OCI-LY7 (cell line): ENCODE results near the gene KCNH6. TPM values are rescaled to one million over a fixed set of nuclear protein-coding genes. Genes with fewer than 3 reads are reported as not detected.

Experiments
- BruUV-seq: library from RNA; stranded (reverse); fragments of 400-500 nt; replicated peaks from 2 replicates; lab custom pipeline; 2021; lab: Mats Ljungman, UMichigan
- CTCF ChIA-PET: fragments of 300-600 bp; sonication (Branson Sonifier 250); formaldehyde crosslinking; loops from one replicate; lab custom pipeline; 2022; ENCODE audit warnings: antibody characterized with exemption; ENCODE audit not compliant: unreplicated experiment; lab: Charles Lee
- POLR2A ChIA-PET: fragments of 300-600 bp; sonication (Branson Sonifier 250); formaldehyde crosslinking; loops from one replicate; lab custom pipeline; 2022; ENCODE audit warnings: antibody characterized with exemption; lab: Charles Lee
- DNase-seq: peaks from one replicate; pipeline ENCODE4 v3.0.0-alpha.2; 2015; ENCODE audit warnings: low spot score
- H2AFZ ChIP-seq: fragments of 200-600 bp; sonication (generic), shearing (Covaris generic); 2 replicates; pipeline ENCODE4 v1.6.1; 2014; ENCODE audit warnings: mild to moderate bottlenecking, antibody characterized with exemption, low read length, moderate library complexity
- H3K27ac ChIP-seq: fragments of 200-600 bp; sonication (generic); 2 replicates; pipeline ENCODE4 v1.5.1; 2014; ENCODE audit warnings: mixed run types, low read depth, mild to moderate bottlenecking, moderate library complexity, low read length, inconsistent platforms; ENCODE audit not compliant: poor library complexity, severe bottlenecking
- H3K36me3 ChIP-seq: fragments of 200-600 bp; sonication (generic); 2 replicates; pipeline ENCODE4 v1.6.1; 2014; ENCODE audit warnings: mild to moderate bottlenecking, antibody characterized with exemption, low read length, moderate library complexity, mixed read lengths; ENCODE audit not compliant: insufficient read depth
- H3K4me1 ChIP-seq: fragments of 200-600 bp; sonication (generic); 2 replicates; pipeline ENCODE4 v1.5.1; 2014; ENCODE audit warnings: mild to moderate bottlenecking, low read length; ENCODE audit not compliant: insufficient read depth, poor library complexity, severe bottlenecking
- H3K4me2 ChIP-seq: fragments of 200-600 bp; sonication (generic); 2 replicates; pipeline ENCODE4 v1.6.1; 2014; ENCODE audit warnings: mild to moderate bottlenecking, low read length
- H3K4me3 ChIP-seq: fragments of 200-600 bp; sonication (generic); 2 replicates; pipeline ENCODE4 v1.5.1; 2014; ENCODE audit warnings: mild to moderate bottlenecking, low read depth, low read length; ENCODE audit not compliant: poor library complexity, severe bottlenecking
- H3K79me2 ChIP-seq: fragments of 200-600 bp; sonication (generic); 2 replicates; pipeline ENCODE4 v1.6.1; 2016; ENCODE audit warnings: low read depth, mild to moderate bottlenecking, low read length, moderate library complexity, mixed read lengths; ENCODE audit not compliant: insufficient read depth
- H3K9me2 ChIP-seq: fragments of 200-600 bp; sonication (generic); 2 replicates; pipeline ENCODE4 v1.6.1; 2016; ENCODE audit warnings: mild to moderate bottlenecking, low read length, mixed read lengths; ENCODE audit not compliant: insufficient read depth
- H3K9me3 ChIP-seq: fragments of 200-600 bp; sonication (generic); 2 replicates; pipeline ENCODE4 v1.6.1; 2014; ENCODE audit warnings: mild to moderate bottlenecking, mixed run types, low read length, mixed read lengths
- H4K20me1 ChIP-seq: fragments of 200-600 bp; sonication (generic); 2 replicates; pipeline ENCODE4 v1.6.1; 2014; ENCODE audit warnings: mild to moderate bottlenecking, antibody characterized with exemption, low read length, moderate library complexity, mixed read lengths; ENCODE audit not compliant: insufficient read depth
- CTCF ChIP-seq: fragments of 200-600 bp; sonication (generic); conservative IDR thresholded peaks from 2 replicates; pipeline ENCODE4 v1.5.1; 2014; ENCODE audit warnings: mild to moderate bottlenecking, antibody characterized with exemption, low read length, moderate library complexity, mixed read lengths
- EZH2phosphoT487 ChIP-seq: fragments of 200-600 bp; sonication (generic); IDR thresholded peaks from 2 replicates; pipeline ENCODE4 v1.6.1; 2018; ENCODE audit warnings: low read depth, borderline replicate concordance, mild to moderate bottlenecking, mixed run types, antibody characterized with exemption, low read length, moderate library complexity, mixed read lengths
- intact Hi-C: fragments of 100-400 bp; cut with micrococcal nuclease; formaldehyde crosslinking; loops from one replicate; pipeline ENCODE4 v1.10.0; 2022; ENCODE audit not compliant: unreplicated experiment
- total RNA-seq, 2 experiments: library from RNA; depleted of rRNA in 1 of 2; stranded (reverse); fragments of >200 nt in 1 of 2; shearing (Covaris generic) in 1 of 2; gene quantifications; 2 replicates each; pipeline ENCODE4 v1.2.3, GENCODE V29; 2014 to 2022

Gene KCNH6
- total RNA-seq, 2 experiments from 2014 or later = not detected

- H4K20me1 ChIP-seq = no peaks in the 10 kb centered on the region
- peak overlapping the region; percentile 30; the same call in 1 of the 2 replicates for H2AFZ ChIP-seq
- POLR2A ChIA-PET = no interaction called here
Observed at GRCh38 chr17:63486317-63487013, 36.7 kb upstream of the KCNH6 start.

GRCh38 chr17:63487014-63487339, 36.2 kb upstream of the KCNH6 start:
- intact Hi-C loops = no loop called here
- ChIA-PET CTCF (no interaction called here), POLR2A (no interaction called here)
- Histone ChIP-seq H4K20me1 (no peaks in the 10 kb centered on the region), H3K36me3 (no peaks in the 10 kb centered on the region), H2AFZ (no peak overlapping the region), H3K79me2 (no peaks in the 10 kb centered on the region), H3K4me2 (0 out of 2 replicates have a peak overlapping the region, but pooled peaks have one; percentile 26), H3K4me3 (no peak overlapping the region), H3K9me3 (no peaks in the 10 kb centered on the region), H3K27ac (no peak overlapping the region), H3K4me1 (peaks cover 8% of the 10 kb centered on the region), H3K9me2 (no peaks in the 10 kb centered on the region)
- no peak for DNase-seq
- no peak for TF ChIP-seq EZH2phosphoT487
- no peak for TF ChIP-seq CTCF
- BruUV-seq = no TSS peak

More at GRCh38 chr17:63486317-63487013, 36.7 kb upstream of the KCNH6 start:
- Histone ChIP-seq H3K9me2 (no peaks in the 10 kb centered on the region), H3K4me2 (peak overlapping the region; percentile 26; the same call in 1 of the 2 replicates), H3K27ac (no peak overlapping the region), H3K9me3 (no peaks in the 10 kb centered on the region), H3K4me3 (no peak overlapping the region), H3K4me1 (peaks cover 8% of the 10 kb centered on the region), H3K79me2 (no peaks in the 10 kb centered on the region), H3K36me3 (no peaks in the 10 kb centered on the region)
- CTCF ChIA-PET = no interaction called here
- no peak for TF ChIP-seq CTCF
- TF ChIP-seq EZH2phosphoT487 = no peak
- no TSS peak for BruUV-seq
- DNase-seq = peak; percentile 28
- intact Hi-C loops = no loop called here

- BruUV-seq = no TSS peak
- TF ChIP-seq EZH2phosphoT487 (no peak), CTCF (no peak)
- POLR2A ChIA-PET = interaction anchor here (0.6 kb wide), 1 partner anchor 99 kb away, joined by 3 read pairs; no protein-coding TSS in a partner anchor
- no peak overlapping the region for H3K27ac ChIP-seq
- H3K9me2 ChIP-seq = no peaks in the 10 kb centered on the region
- no peaks in the 10 kb centered on the region for H3K79me2 ChIP-seq
- no peaks in the 10 kb centered on the region for H3K9me3 ChIP-seq
- no peak overlapping the region for H3K4me3 ChIP-seq
- CTCF ChIA-PET = no interaction called here
- no peaks in the 10 kb centered on the region for H4K20me1 ChIP-seq
- no peak overlapping the region for H3K4me2 ChIP-seq
- no peaks in the 10 kb centered on the region for H3K36me3 ChIP-seq
- H2AFZ ChIP-seq = no peak overlapping the region
- intact Hi-C loops = no loop called here
- no peak for DNase-seq
- H3K4me1 ChIP-seq = peaks cover 8% of the 10 kb centered on the region
Observed at GRCh38 chr17:63488851-63489250, 34.3 kb upstream of the KCNH6 start.
